Measurements from ENCODE around the gene VWA3A.
"Not testable (repeated sequence)": the region's sequence is repeated elsewhere in the genome, so short reads cannot be mapped to it uniquely, and the experiment has no call there.

VWA3A gene

DNA sequence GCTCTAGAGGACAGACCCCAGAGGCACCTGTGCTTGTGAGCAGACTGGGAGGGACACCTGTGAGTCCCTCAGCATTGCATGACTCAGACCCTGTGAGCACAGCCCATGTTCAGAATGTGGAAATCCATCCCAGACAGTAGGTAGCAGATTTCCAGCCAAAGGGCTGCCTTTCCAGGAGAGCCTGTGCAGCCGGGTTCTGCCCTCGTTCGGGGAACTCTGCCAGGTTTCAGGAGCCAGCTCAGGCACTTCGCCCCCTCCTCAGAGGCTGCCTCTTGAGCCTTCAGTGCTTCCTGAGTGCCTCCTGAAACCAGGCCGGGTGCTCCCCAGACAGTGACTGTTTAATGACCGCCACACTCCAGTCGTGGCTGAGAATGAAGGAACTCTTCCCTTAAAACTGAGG lies 46.7 kb downstream of the VWA3A start:
- no peak for DNase-seq (ENCODE audit: low spot score)

DNA sequence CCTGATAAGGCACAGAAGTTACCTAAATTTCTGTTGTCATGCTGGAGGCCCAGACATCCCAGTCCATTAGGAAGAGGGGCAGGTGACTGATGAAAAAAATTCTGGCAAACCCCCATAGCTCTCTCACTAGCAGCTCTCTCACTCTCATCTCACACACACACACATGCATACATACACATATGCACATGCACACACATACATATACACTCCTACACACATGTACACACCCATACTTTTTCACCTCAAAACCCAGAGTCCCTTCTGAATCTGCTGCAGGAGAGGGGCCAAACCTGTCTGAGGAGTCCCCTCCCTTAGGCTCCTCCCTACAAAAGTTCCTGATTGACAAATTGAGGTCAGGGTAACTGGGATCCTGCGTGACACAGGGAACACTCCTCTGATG lies 47.4 kb downstream of the VWA3A start:
- DNase-seq (ENCODE audit: low spot score), result no peak

DNA sequence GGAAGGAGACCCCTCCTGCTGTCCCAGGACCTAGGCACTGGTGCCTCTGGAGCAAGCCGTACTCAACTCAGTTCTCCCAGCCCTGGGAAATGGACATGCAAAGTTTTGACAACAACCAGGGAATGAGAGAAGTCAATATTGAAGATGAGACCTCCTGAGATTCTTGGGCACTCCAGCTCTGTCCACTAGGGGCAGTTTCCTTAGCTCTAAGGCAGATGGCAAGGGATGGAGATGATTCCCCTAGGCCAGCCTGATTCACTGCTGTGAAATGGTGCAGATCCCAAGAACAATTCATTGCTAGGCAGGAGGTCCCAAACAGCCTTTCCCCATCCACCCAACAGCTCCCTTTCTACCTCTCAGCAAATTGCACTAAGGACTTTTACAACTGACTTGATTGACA lies 49.4 kb downstream of the VWA3A start:
- DNase-seq (ENCODE audit: low spot score), result peak; percentile 73

DNA sequence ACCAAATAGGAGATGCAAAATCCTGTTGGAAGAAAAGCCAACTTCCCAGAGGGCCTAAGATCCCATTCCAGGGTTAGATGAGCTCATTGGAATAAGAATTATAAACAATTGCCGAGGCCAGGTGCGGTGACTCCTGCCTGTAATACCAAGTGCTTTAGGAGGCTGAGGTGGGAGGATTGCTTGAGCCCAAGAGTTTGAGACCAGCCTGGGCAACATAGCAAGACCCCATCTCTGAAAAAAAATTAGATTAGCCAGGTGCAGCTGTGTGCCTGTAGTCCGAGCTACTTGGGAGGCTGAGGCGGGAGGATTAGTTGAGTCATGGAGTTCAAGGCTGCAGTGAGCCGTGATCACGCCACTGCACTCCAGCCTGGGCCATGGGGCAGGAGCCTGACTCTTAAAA lies 52.2 kb downstream of the VWA3A start:
- no peak for DNase-seq (ENCODE audit: low spot score)

DNA sequence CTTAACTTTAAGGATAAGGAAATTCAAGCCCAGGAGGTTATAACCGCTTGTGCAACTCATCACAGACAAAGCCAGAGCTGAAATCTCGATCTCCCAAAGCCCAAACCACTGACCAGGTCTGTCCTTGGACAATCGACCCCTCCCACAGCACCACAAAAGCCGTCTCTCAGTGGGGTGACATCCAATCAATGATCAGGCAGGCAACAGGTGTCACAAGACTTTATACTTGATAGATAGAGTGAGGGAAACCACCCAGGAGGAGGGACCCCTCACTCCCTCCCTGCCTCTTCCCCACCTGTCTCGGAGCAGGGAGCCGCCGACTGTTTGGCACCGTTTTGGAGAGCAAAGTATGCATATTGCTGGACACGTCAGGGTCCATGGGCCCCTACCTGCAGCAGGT lies 55.5 kb downstream of the VWA3A start:
- DNase-seq (ENCODE audit: low spot score), result no peak

DNA sequence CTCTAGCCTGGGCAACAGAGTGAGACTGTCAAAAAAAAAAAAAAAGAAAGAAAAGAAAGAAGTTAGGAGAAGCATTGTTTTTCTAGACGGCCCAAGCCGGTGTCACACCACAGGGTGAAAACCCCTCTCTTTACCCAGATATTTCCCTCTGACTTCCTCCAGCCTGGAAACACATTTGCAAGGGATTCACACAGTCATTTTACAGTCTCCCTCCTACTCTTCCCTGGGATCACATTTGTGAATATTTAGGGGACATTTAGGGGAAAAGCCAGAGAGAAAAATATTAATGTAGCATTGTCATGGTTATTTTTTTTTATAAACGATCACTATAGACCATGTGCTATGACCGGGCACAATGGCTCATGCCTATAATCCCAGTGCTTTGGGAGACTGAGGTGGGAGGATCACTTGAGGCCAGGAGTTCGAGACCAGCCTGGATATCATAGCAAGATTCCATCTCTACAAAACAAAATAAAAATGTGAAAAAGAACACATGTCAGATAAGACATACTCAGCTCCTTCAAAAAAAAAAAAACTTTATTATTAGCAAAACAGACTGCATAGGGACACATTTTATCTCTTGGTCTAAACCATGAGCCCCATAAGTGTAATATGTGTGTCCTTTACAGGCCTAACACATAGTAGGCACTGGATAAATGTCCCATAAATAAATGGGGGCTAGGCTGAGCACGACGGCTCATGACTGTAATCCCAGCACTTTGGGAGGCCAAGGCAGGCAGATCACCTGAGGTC lies 59.1 kb downstream of the VWA3A start:
- DNase-seq (ENCODE audit: low spot score), result no peak

DNA sequence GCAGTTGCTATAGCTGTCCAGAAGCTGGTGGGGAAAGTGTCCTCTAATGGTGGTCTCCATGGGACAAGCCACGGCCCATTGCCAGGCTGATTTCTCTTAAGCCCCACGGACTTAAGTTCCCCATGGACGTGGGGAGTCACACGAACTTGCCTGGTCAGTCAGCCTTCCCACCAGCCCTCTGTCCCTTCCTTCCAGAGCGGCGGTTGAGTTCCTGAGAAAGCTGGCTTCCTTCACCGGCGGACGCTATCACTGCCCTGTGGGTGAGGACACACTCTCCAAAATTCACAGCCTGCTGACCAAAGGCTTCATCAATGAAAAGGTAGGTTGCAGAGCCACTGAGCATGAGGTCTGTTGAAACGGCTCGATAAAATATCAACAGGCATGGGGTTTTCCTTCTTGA lies 60.0 kb downstream of the VWA3A start:
- DNase-seq (ENCODE audit: low spot score), result no peak

DNA sequence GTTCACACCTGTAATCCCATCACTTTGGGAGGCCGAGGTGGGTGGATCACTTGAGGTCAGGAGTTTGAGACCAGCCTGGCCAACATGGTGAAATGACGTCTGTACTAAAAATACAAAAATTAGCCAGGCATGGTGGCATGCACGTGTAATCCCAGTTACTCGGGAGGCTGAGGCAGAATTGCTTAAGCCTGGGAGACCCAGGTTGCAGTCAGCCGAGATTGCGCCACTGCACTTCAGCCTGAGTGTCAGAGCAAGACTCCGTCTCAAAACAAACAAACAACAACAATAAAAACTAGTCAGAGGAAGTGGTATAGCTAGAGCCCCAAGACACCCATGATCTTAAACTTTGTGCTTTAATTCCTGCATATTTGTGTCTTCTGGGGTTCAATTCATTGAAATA lies 60.7 kb downstream of the VWA3A start:
- not testable (repeated sequence) for DNase-seq (ENCODE audit: low spot score)

DNA sequence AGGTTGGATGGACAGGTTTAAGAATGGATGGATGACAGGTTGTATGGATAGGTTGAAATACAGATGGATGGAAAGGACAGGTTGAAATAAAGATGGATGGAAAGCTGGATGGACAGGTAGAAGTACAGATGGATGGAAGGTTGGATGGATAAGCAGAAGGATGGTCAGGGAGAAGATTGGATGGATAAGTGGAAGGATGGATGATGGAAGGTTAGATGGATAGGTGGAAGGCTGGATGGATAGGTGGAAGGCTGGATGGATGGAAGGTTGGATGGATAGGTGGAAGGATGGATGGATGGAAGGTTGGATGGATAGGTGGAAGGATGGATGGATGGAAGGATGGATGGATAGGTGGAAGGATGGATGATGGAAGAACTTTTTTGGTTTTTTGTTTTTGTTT lies 69.1 kb downstream of the VWA3A start:
- no peak for DNase-seq (ENCODE audit: low spot score)

DNA sequence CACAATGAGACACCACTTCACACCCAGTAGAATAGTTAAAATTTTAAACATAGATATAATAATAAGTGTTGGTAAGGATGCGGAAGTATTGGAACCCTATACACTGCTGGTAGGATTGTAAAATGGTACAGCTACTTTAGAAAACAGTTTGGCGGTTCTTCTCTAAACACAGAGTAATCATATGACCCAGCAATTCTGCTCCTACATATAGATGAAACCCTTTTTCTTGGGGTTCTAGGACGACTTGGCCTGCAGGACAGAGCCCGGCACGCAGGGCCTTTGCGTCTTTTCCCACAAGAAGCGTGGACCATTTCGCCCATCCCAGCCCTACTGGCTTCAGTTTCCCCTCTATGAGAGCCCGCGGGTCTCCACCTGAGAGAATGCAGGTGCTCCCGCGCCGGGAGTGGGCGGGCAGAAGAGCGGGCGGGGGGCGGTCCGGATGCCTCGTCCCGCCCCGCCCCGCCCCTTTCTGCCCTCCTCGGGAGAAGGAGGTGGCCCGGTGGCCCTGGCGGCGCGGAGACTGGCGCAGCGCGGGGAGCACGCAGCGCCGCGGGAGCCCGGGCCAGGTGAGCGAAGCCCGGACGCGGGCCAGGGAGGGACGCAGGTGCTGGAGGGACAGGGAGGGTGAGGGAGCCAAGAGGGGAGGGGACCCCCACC lies 69.8 kb downstream of the VWA3A start, which contains the start of gene SDR42E2:
TSS of gene SDR42E2 (plus strand) at position 508 of the 657 bp plus-strand sequence. CDS start 3,077 bp downstream, outside the sequence.
- peak; percentile 100 for DNase-seq (ENCODE audit: low spot score)

DNA sequence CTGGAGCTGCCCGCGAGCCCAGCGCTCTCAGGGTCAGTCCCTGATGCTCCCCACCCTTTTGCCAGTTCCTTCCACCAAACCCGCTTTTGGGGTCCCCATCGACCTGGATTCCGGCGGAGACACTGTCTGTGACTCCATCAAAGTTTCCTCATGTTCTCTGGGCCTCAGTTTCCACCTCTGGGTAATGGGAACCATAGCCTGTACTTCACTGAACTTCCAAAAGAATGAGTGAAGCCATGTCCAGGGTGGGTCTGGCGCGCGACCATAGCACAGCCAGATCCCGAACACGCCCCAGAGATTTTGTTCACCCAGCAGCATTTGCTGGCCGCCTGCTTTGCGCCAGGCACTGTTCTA lies 70.3 kb downstream of the VWA3A start:
- DNase-seq (ENCODE audit: low spot score), result no peak

DNA sequence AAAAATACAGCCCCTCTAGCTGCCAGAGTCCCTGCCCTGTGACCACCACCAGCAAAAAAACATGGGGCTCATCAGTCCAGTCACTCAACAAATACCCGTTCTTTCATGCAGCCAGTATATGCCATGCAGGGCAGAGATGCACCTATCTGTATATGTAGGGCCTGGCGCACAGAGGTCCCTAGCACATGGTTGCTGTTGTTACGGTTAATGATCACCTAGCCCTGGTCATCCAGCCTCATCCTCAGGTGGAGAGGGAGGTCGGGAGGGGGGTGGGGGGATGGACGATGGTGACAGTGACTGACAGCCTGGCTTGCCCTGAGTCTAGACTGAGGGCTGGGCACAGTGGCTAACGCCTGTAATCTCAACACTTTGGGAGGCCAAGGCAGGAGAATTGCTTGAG lies 71.5 kb downstream of the VWA3A start:
- no peak for DNase-seq (ENCODE audit: low spot score)

DNA sequence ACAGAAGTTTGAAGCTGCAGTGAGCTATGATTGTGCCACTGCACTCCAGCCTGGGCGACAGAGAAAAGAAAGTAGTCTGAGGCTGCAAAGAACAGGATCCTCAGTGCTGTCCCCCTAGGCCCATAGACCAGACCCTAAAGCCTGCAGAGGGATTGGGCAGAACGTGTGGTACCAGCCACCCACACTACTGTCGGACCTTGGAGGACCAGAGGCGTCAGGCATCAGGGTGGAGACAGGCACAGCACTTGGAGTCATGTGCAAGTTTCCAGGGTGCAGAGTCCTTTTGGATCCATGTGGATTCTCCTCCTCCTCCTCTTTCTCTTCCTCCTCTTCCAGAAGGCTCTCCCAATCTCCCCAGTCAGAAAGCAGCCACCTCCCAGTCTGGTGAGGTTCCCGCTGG lies 72.1 kb downstream of the VWA3A start:
- no peak for DNase-seq (ENCODE audit: low spot score)

DNA sequence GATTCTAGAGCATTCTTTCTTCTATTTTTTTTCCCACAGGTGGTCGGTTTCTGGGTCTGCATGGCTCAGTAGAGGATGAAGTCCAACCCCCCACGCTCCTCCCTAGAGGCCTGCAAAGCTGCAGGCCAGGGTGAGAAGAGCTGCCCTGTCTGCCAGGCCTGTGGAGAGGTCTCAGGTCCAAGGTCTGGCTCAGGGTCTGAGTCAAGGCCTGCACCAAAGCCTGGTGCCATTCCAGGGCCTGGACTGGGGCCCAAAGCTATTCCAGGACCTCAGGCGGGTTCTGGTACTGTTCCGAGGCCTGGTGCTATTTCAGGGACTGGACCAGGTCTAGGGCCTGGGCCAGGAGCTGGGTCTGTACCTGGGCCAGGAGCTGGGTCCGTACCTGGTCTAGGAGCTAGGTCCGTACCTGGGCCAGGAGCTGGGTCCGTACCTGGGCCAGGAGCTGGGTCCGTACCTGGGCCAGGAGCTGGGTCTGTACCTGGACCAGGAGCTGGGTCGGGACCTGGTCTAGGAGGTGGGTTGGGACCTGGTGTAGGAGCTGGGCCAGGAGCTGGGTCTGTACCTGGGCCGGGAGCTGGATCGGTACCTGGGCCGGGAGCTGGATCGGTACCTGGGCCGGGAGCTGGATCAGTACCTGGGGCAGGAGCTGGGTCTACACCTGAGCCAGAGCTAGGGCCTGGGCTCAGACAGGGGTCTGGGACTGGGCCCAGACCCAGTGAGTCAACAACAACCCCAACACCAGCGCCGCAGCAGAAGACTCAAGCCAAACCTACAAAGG lies 73.4 kb downstream of the VWA3A start:
- no peak for DNase-seq (ENCODE audit: low spot score)

DNA sequence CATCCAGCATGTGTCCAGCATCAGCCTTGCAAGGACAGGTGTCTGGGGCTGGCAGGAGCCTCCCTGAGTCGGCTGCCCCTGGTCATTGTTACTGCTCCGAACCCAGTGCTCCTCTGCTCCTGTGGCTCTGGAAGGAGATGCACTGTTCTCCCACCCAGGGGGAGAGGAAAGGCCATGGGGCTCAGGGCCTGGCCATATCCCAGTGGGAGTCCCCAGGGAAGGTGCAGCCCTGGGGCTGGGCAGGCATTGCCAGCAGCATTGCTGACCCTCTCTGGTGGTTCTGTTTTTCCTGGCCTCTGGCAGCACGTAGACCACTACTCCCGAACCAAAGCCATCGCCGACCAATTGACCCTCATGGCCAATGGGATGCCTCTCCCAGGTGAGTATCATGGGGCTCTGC lies 79.6 kb downstream of the VWA3A start:
- no peak for DNase-seq (ENCODE audit: low spot score)

DNA sequence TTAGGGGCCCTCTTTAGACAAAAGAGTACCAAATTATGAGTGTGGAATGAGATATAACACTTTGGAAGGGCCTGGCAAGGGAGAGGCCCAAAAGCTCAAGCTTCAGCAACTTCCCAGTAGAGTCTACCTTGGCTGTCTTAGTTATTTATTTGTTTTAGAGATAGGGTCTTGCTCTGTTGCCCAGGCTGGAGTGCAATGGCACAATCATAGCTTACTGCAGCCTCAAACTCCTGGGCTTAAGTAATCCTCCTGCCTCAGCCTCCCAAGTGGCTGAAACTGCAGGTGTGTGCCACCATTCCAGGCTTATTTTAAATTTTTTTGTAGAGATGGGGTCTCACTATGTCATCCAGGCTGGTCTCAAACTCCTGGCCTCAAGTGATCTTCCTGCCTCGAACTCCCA lies 80.3 kb downstream of the VWA3A start:
- not testable (repeated sequence) for DNase-seq (ENCODE audit: low spot score)

DNA sequence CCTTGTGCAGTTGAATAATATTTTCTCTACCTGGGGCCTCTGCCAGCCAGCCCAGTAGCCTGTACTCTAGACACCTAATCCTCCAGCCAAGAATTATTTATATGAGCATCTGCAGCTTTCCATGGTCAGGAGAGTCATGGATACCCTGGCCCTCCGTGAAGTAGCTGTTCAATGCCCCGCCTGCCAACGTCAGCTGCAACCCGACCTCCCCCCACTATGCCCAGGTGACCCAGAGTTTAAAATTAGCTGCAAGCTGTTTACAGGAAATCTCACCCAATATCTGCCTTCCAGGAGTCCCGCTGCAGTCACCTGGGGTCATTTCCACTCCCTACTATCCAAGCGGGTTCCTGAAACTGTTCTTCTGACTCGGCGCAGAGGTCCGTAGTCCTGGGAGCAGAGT lies 82.3 kb downstream of the VWA3A start:
- no peak for DNase-seq (ENCODE audit: low spot score)

DNA sequence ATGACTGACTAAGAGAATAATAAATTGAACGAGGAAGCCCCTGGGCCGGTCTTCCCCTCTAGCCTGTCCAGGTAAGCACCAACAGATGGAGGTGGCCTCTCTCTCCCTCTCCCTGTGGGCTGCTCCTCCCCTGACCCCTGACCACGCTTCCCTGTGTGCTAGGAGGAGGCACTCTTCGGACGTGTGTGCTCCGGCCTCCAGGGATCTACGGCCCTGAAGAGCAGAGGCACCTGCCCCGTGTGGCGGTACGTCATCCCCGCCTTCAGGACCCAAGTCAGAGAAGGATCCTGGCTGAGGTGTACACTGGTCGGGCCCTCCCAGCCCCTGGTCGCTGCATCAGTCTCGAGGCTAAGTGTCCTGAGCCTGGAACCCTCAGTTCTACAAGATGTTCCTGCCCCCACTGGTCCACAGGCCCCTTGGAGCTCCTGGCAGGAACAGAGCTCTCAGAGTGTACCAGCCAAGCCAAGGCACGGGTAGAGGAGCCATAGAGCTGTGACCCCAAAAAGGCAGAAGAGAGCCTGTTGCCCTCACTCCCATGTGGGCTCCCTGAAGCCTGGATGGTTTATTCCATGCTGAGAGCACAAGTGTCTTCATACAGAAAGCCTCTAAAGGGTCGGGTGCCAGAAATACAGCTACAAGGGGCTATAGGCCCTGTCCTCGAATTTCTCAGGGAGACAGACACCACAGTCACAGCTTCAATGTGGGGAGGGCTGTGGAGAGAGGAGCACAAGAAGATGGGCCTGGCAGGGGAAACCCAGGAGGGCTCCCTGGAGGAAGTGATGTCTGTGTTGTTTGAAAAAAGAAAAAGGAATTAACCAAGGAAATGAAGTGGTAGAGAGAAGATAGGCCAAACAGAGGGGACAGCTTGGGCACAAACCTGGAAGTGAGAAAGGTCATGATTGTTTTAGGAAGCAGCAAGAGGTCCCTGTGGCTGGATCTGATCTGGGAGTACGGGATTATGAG lies 85.9 kb downstream of the VWA3A start:
- DNase-seq (ENCODE audit: low spot score), result no peak

DNA sequence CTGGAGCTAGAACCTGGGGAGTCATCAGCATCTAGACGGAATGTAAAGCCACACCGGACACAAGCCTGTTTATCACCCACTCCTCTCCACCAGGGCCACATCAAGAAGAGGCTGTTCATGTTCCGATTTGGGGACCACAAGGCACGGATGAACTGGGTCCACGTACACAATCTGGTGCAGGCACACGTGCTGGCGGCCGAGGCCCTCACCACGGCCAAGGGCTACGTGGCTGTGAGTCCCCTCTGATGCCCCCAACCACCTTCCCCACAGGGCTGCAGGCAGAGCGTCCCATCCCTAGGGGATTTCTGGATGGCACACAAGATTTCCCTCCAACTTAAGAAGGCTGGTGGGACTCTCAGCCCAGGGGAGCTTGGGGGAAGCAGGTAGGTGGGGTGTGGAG lies 89.1 kb downstream of the VWA3A start:
- DNase-seq (ENCODE audit: low spot score), result no peak

DNA sequence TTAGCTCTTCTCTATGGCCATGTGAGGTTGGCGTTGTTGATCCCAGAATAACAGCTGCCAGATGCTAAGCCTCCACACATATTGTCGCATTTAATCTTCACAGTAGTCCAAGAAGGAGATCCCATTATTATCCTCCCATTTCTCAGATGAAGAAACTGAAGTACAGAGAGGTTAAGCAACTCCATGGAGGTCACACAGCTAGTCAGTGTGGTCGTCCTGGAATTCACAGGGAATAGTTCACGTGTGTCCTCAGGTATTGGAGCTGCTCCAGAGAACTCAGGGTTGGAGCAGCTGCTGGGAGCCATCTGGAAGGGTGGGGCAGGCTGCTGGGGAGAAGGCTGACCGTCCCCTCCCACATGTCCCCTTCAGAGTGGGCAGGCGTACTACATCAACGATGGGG lies 89.5 kb downstream of the VWA3A start:
- no peak for DNase-seq (ENCODE audit: low spot score)

DNA sequence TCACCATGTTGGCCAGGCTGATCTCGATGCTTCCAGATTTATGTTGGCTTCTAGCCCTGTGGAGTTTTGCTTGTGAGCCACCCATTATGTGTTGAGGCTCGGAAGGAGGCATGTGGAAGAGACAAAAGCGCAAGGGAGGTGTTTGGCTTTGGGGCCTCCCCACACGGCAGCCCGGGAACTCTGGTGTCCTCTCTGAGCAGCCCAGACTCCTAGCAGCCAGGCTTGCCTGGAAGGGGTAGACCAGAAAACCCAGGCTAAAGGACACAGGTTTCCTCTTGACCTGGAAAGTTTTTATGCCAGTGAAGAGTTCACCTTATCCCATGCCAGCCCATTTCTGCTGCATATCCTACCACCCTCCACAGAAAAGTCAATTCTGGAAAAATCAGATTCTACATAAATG lies 91.0 kb downstream of the VWA3A start:
- no peak for DNase-seq (ENCODE audit: low spot score)
